ENCODE measurements around the gene POLD1. TPM values are rescaled to one million over a fixed set of nuclear protein-coding genes. Genes with fewer than 3 reads are reported as not detected.
"Not testable (repeated sequence)": the region's sequence is repeated elsewhere in the genome, so short reads cannot be mapped to it uniquely, and the experiment has no call there.

Gene POLD1
- total RNA-seq, 1 donor from 2014 or later, result 91.8 TPM

- DNase-seq (ENCODE audit: extremely low spot score, unreplicated experiment), result no peak
- H3K27ac Mint-ChIP-seq, result no peak overlapping the region
- no peaks in the 10 kb centered on the region for H3K9me3 Mint-ChIP-seq
- TF ChIP-seq, protein P1, sequence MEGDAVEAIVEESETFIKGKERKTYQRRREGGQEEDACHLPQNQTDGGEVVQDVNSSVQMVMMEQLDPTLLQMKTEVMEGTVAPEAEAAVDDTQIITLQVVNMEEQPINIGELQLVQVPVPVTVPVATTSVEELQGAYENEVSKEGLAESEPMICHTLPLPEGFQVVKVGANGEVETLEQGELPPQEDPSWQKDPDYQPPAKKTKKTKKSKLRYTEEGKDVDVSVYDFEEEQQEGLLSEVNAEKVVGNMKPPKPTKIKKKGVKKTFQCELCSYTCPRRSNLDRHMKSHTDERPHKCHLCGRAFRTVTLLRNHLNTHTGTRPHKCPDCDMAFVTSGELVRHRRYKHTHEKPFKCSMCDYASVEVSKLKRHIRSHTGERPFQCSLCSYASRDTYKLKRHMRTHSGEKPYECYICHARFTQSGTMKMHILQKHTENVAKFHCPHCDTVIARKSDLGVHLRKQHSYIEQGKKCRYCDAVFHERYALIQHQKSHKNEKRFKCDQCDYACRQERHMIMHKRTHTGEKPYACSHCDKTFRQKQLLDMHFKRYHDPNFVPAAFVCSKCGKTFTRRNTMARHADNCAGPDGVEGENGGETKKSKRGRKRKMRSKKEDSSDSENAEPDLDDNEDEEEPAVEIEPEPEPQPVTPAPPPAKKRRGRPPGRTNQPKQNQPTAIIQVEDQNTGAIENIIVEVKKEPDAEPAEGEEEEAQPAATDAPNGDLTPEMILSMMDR (conservative IDR thresholded peaks at IDR 0.05), result no peak
- H3K4me1 Mint-ChIP-seq (ENCODE audit: unreplicated experiment), result peaks cover 20% of the 10 kb centered on the region
- no peaks in the 10 kb centered on the region for H3K36me3 Mint-ChIP-seq
- H3K4me3 Mint-ChIP-seq, result no peak overlapping the region
- peaks cover 55% of the 10 kb centered on the region for H3K27me3 Mint-ChIP-seq
Measured at GRCh38 chr19:50435627-50436026, 51.5 kb downstream of the POLD1 start.

DNA sequence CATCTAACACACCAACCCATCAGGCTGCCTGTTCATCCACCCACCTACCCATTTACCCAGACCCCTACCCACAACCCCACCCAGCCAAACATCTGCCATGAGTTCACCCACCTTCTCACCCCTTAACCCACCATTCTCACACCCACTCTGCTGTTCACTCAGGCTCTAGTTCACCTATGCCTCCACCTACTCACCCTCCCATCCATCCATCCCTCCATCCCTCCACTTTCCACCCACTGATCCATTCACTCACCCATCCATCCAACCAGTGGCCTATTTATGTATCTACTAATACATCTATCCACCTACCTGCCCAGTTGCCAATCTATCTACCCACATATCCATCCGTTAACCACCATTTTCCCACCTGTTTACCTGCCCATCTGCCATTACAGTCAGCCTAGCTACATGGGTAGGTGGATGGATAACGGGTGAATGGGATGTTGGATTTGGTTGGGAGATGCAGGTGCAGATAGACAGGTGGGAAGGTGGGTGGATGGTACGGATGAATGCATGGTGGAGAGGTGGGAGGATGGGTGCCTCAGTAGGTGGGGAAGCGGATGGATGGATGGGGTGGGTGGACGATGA, 53.8 kb downstream of the POLD1 start:
- no peak overlapping the region for H3K27ac Mint-ChIP-seq
- TF ChIP-seq, protein P1 (conservative IDR thresholded peaks at IDR 0.05), result no peak
- no peak for DNase-seq (ENCODE audit: extremely low spot score, unreplicated experiment)
- H3K27me3 Mint-ChIP-seq, result peaks cover 48% of the 10 kb centered on the region
- H3K36me3 Mint-ChIP-seq, result no peaks in the 10 kb centered on the region
- H3K9me3 Mint-ChIP-seq, result no peaks in the 10 kb centered on the region
- H3K4me1 Mint-ChIP-seq (ENCODE audit: unreplicated experiment), result peaks cover 9% of the 10 kb centered on the region
- H3K4me3 Mint-ChIP-seq, result no peak overlapping the region

DNA sequence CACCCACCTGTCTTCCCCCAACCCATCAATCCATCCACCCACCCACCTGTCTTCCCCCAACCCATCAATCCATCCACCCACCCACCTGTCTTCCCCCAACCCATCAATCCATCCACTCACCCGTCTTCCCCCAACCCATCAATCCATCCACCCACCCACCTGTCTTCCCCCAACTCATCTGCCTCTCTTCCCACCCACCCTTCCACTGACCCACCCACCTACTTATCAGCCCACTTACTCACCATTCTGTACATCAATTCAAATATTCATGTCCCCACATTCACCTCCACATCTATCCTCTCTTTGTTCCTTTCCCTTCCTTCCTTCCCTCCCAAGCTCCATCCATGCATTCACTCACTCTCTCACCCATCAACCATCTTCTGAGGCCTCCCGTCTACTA, 55.0 kb downstream of the POLD1 start:
- H3K9me3 Mint-ChIP-seq; H3K27ac Mint-ChIP-seq; H3K36me3 Mint-ChIP-seq; H3K4me1 Mint-ChIP-seq (ENCODE audit: unreplicated experiment); H3K4me3 Mint-ChIP-seq; DNase-seq (ENCODE audit: extremely low spot score, unreplicated experiment): not testable (repeated sequence)
- H3K27me3 Mint-ChIP-seq, result peaks cover 45% of the 10 kb centered on the region

- Mint-ChIP-seq H3K27ac (no peak overlapping the region), H3K4me3 (no peak overlapping the region), H3K4me1 (ENCODE audit: unreplicated experiment) (no peaks in the 10 kb centered on the region), H3K9me3 (no peaks in the 10 kb centered on the region), H3K36me3 (no peaks in the 10 kb centered on the region), H3K27me3 (peaks cover 17% of the 10 kb centered on the region)
- TF ChIP-seq, protein P1 (conservative IDR thresholded peaks at IDR 0.05), result no peak
- DNase-seq (ENCODE audit: extremely low spot score, unreplicated experiment), result no peak
Measured at GRCh38 chr19:50444059-50444458, 59.9 kb downstream of the POLD1 start.

- no peak for DNase-seq (ENCODE audit: extremely low spot score, unreplicated experiment)
- H3K9me3 Mint-ChIP-seq, result no peaks in the 10 kb centered on the region
Measured at GRCh38 chr19:50447053-50447452, 62.9 kb downstream of the POLD1 start.

GRCh38 chr19:50447750-50448149, 63.6 kb downstream of the POLD1 start:
- peaks cover 11% of the 10 kb centered on the region for H3K27me3 Mint-ChIP-seq
- no peak overlapping the region for H3K4me3 Mint-ChIP-seq
- no peaks in the 10 kb centered on the region for H3K9me3 Mint-ChIP-seq
- no peak overlapping the region for H3K27ac Mint-ChIP-seq
- TF ChIP-seq, protein P1 (conservative IDR thresholded peaks at IDR 0.05), result no peak
- no peaks in the 10 kb centered on the region for H3K36me3 Mint-ChIP-seq
- no peak for DNase-seq (ENCODE audit: extremely low spot score, unreplicated experiment)
- no peaks in the 10 kb centered on the region for H3K4me1 Mint-ChIP-seq (ENCODE audit: unreplicated experiment)

More at GRCh38 chr19:50447053-50447452, 62.9 kb downstream of the POLD1 start:
- peaks cover 7% of the 10 kb centered on the region for H3K27me3 Mint-ChIP-seq
- no peaks in the 10 kb centered on the region for H3K36me3 Mint-ChIP-seq
- no peaks in the 10 kb centered on the region for H3K4me1 Mint-ChIP-seq (ENCODE audit: unreplicated experiment)
- H3K27ac Mint-ChIP-seq, result no peak overlapping the region
- TF ChIP-seq, protein P1 (conservative IDR thresholded peaks at IDR 0.05), result no peak
- H3K4me3 Mint-ChIP-seq, result no peak overlapping the region
